Neuronal stem cell (in vitro differentiated cells): ENCODE data around the gene ITPRIPL2.
A peak's percentile ranks its signal among the peaks of the same experiment; 100 is the strongest.

Experiments used
- DNase-seq: peaks from one replicate; pipeline ENCODE4 v3.0.0-alpha.2; 2013; ENCODE audit warnings: low spot score
- H2AFZ ChIP-seq: one replicate; pipeline ENCODE4 v1.6.1; 2013; ENCODE audit warnings: mild to moderate bottlenecking, low read length, inconsistent platforms
- H2AK5ac ChIP-seq: 2 replicates; pipeline ENCODE4 v1.6.1; 2013; ENCODE audit warnings: low read depth, mild to moderate bottlenecking, inconsistent platforms, low read length, moderate library complexity, mixed read lengths
- H2BK120ac ChIP-seq: 2 replicates; pipeline ENCODE4 v1.6.1; 2013; ENCODE audit warnings: low read depth, mild to moderate bottlenecking, inconsistent platforms, low read length, moderate library complexity, mixed read lengths
- H2BK12ac ChIP-seq: one replicate; pipeline ENCODE4 v1.6.1; 2013; ENCODE audit warnings: low read length, inconsistent platforms
- H2BK15ac ChIP-seq: 2 replicates; pipeline ENCODE4 v1.6.1; 2013; ENCODE audit warnings: mild to moderate bottlenecking, low read length, inconsistent platforms, mixed read lengths
- H2BK5ac ChIP-seq: one replicate; pipeline ENCODE4 v1.6.1; 2013; ENCODE audit warnings: inconsistent platforms, mild to moderate bottlenecking, low read length, moderate library complexity
- H3K14ac ChIP-seq: one replicate; pipeline ENCODE4 v1.6.1; 2013; ENCODE audit warnings: low read length, inconsistent platforms
- H3K18ac ChIP-seq: 2 replicates; pipeline ENCODE4 v1.6.1; 2013; ENCODE audit warnings: low read length, inconsistent platforms
- H3K23ac ChIP-seq: 2 replicates; pipeline ENCODE4 v1.6.1; 2013; ENCODE audit warnings: low read depth, mild to moderate bottlenecking, mixed read lengths, low read length, inconsistent platforms; ENCODE audit not compliant: poor library complexity
- H3K27ac ChIP-seq: replicated peaks from 3 replicates; pipeline ENCODE4 v1.5.1; 2013; ENCODE audit warnings: low read length, inconsistent platforms
- H3K27me3 ChIP-seq, 3 experiments: 2 replicates each; pipeline ENCODE4 v1.6.1; 2013; ENCODE audit warnings: low read length in 3 of 3, mild to moderate bottlenecking in 2 of 3, inconsistent platforms in 1 of 3, low read depth in 1 of 3, mixed read lengths in 1 of 3, moderate library complexity in 1 of 3; ENCODE audit not compliant: control insufficient read depth in 3 of 3, insufficient read depth in 3 of 3
- H3K36me3 ChIP-seq, 2 donors: replicated peaks in 1 of 2; 2 replicates each; pipeline ENCODE4 v1.6.1; 2013; ENCODE audit warnings: low read length in 2 of 2; ENCODE audit not compliant: control insufficient read depth in 2 of 2, insufficient read depth in 2 of 2
- H3K4ac ChIP-seq: 2 replicates; pipeline ENCODE4 v1.6.1; 2013; ENCODE audit warnings: inconsistent platforms, mild to moderate bottlenecking, low read length, moderate library complexity
- H3K4me1 ChIP-seq, 2 donors: 1 replicate in 1 of 2; 2 replicates in 1 of 2; pipeline ENCODE4 v1.6.1; 2013; ENCODE audit warnings: low read length in 2 of 2, low read depth in 1 of 2; ENCODE audit not compliant: control insufficient read depth in 2 of 2, insufficient read depth in 1 of 2
- H3K4me2 ChIP-seq: one replicate; pipeline ENCODE4 v1.6.1; 2013; ENCODE audit warnings: mild to moderate bottlenecking, low read length, inconsistent platforms; ENCODE audit not compliant: insufficient read depth, poor library complexity, severe bottlenecking
- H3K4me3 ChIP-seq, 2 donors: 2 replicates each; pipeline ENCODE4 v1.5.1; 2013; ENCODE audit warnings: low read length in 2 of 2, mild to moderate bottlenecking in 2 of 2, inconsistent platforms in 1 of 2, moderate library complexity in 1 of 2
- H3K79me1 ChIP-seq: one replicate; pipeline ENCODE4 v1.6.1; 2013; ENCODE audit warnings: low read depth, mild to moderate bottlenecking, inconsistent platforms, low read length, moderate library complexity
- H3K9ac ChIP-seq: one replicate; pipeline ENCODE4 v1.6.1; 2013; ENCODE audit warnings: mild to moderate bottlenecking, low read depth, low read length, inconsistent platforms; ENCODE audit not compliant: poor library complexity
- H3K9me3 ChIP-seq, 2 donors: replicated peaks in 1 of 2; 2 replicates each; pipeline versions ENCODE3 to v1.6.1; 2013; ENCODE audit warnings: low read length in 2 of 2, mild to moderate bottlenecking in 2 of 2, inconsistent platforms in 1 of 2, low read depth in 1 of 2, mixed read lengths in 1 of 2, moderate library complexity in 1 of 2; ENCODE audit not compliant: control insufficient read depth in 2 of 2, insufficient read depth in 1 of 2
- H4K8ac ChIP-seq: one replicate; pipeline ENCODE4 v1.6.1; 2013; ENCODE audit warnings: low read depth, mild to moderate bottlenecking, inconsistent platforms, low read length, moderate library complexity
- H4K91ac ChIP-seq: one replicate; pipeline ENCODE4 v1.6.1; 2013; ENCODE audit warnings: low read length, low read depth, mild to moderate bottlenecking, inconsistent platforms; ENCODE audit not compliant: poor library complexity
- WGBS, 2 donors: extraction: QIAGEN DNeasy Blood & Tissue Kit; methylation state at CpG; one replicate each; pipeline ENCODE4 v1.1.7; 2013; ENCODE audit warnings: missing lambda C conversion rate in 2 of 2, mixed read lengths in 1 of 2; ENCODE audit not compliant: insufficient read length in 2 of 2, insufficient replicate concordance in 1 of 2; ENCODE audit errors: extremely low coverage in 2 of 2; 5-methylcytosine and 5-hydroxymethylcytosine counted together

Gene ITPRIPL2

DNA sequence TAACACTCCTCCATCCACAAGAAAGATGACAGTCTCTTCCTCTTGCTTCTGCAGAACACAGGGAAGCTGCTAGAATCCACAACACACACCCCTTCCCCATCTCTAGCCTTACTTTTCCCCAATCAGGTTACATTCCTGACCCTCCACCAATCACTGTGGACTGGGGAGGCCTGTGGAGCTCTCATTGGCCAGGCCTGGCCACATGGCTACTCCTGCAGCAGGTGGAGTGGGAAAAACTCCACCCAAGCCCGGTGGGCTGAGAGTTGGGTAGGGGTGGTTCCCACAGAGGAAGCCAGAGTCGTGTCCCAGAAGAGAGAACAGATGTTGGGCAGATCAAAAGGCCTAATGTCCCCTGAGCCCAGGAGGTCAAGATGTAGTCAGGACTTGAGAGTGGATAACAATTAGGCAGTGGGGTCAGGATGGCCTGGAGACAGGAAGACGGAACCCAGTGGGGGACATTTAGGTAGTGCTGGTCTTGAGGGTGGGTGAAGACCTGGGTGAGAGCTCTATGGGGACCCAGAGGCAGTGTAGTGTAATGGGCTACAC, 24.3 kb upstream of the ITPRIPL2 start:
- Histone ChIP-seq H3K4me1 (peaks cover 0 to 2% of the 10 kb centered on the region in 2 donors), H3K27me3 (peaks cover 0 to 9% (median 8%) of the 10 kb centered on the region in 3 experiments), H3K27ac (no peak overlapping the region), H4K91ac (no peak overlapping the region), H2AK5ac (no peak overlapping the region), H2BK5ac (peak overlapping the region; percentile 17), H3K23ac (no peak overlapping the region), H2BK12ac (peak overlapping the region; percentile 6), H2AFZ (peak overlapping the region; percentile 29), H3K9me3 (no peaks in the 10 kb centered on the region), H3K4me2 (no peak overlapping the region), H3K4ac (peak overlapping the region; percentile 71), H2BK15ac (peak overlapping the region; percentile 54), H3K36me3 (no peaks in the 10 kb centered on the region), H3K9ac (no peak overlapping the region), H3K14ac (peak overlapping the region; percentile 17), H3K79me1 (no peaks in the 10 kb centered on the region), H3K18ac (no peak overlapping the region), H3K4me3 (no peak overlapping the region), H2BK120ac (no peak overlapping the region), H4K8ac (no peak overlapping the region)
- no CpG with 5 or more reads among the region's 3 CpGs for WGBS, 2 donors
- DNase-seq = no peak

DNA sequence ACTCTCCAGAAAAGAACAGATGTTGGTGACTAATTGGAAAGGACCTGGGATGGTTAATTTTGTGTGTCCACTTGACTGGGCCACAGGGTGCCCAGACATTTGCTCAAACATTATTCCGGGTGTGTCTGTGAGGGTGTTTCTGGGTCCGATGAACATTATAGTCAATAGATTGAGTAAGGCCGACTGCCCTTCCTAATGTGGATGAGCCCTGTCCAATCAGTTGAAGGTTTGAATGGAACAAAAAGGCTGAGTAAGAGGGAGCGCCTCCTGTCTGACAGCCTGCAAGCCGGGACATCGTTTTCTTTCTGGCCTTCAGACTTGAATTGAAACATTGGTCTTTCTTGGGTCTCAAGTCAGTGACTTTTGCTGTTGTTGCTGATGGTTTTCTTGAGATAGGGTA, 22.8 kb upstream of the ITPRIPL2 start:
- Histone ChIP-seq H3K9ac (no peak overlapping the region), H3K4me1 (peaks cover 0 to 2% of the 10 kb centered on the region in 2 donors), H3K4ac (no peak overlapping the region), H3K9me3 (no peaks in the 10 kb centered on the region), H2BK120ac (no peak overlapping the region), H4K91ac (no peak overlapping the region), H3K18ac (no peak overlapping the region), H3K23ac (no peak overlapping the region), H3K36me3 (no peaks in the 10 kb centered on the region), H4K8ac (no peak overlapping the region), H3K27ac (no peak overlapping the region), H2BK5ac (no peak overlapping the region), H3K14ac (no peak overlapping the region), H2AFZ (no peak overlapping the region), H2BK15ac (no peak overlapping the region), H3K79me1 (no peaks in the 10 kb centered on the region), H3K4me2 (no peak overlapping the region), H3K4me3 (no peak overlapping the region), H2BK12ac (no peak overlapping the region), H2AK5ac (no peak overlapping the region), H3K27me3 (peaks cover 0 to 4% (median 3%) of the 10 kb centered on the region in 3 experiments)
- no peak for DNase-seq
- no CpG with 5 or more reads among the region's 6 CpGs for WGBS, 2 donors

DNA sequence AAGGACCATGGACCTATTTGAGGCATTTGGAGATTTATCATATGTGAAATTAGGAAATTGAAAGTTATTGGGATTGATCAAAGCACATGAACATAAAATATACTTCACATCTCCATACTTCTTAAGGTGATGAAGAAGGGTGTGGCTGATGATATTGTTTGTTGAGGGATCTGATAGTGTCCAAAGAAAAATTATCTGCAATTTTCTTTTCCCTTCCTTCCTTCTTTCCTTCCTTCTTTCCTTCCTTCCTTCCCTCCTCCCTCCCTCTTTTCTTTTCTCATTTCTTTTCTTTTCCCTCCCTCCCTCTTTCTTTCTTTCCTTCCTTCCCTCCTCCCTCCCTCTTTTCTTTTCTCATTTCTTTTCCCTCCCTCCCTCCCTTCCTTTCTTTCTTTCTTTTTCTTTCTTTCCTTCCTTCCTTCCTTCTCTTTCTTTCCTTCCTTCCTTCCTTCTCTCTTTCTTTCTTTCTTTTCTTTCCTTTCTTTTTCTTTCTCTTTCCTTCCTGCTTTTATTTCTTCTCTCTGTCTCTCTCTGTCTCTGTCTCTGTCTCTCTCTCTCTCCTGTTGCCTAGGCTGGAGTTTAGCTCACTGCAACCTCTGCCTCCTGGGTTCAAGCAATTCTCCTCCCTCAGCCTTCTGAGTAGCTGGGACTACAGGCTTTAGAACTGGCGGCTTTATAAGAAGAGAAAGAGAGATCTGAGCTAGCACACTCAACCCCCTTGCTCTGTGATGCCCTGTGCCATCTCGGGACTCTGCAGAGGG, 20.9 kb upstream of the ITPRIPL2 start:
- Histone ChIP-seq H2BK120ac (no peak overlapping the region), H3K18ac (no peak overlapping the region), H2BK12ac (no peak overlapping the region), H4K91ac (no peak overlapping the region), H3K36me3 (no peaks in the 10 kb centered on the region), H2BK15ac (no peak overlapping the region), H3K4me3 (no peak overlapping the region), H2AFZ (no peak overlapping the region), H3K9me3 (no peaks in the 10 kb centered on the region), H3K23ac (no peak overlapping the region), H3K9ac (no peak overlapping the region), H2AK5ac (no peak overlapping the region), H2BK5ac (no peak overlapping the region), H3K4me1 (no peaks in the 10 kb centered on the region), H4K8ac (no peak overlapping the region), H3K27me3 (no peaks in the 10 kb centered on the region), H3K14ac (no peak overlapping the region), H3K4ac (no peak overlapping the region), H3K27ac (no peak overlapping the region), H3K79me1 (no peaks in the 10 kb centered on the region), H3K4me2 (no peak overlapping the region)
- WGBS, 2 donors = no CpG with 5 or more reads among the region's 2 CpGs
- DNase-seq = no peak

DNA sequence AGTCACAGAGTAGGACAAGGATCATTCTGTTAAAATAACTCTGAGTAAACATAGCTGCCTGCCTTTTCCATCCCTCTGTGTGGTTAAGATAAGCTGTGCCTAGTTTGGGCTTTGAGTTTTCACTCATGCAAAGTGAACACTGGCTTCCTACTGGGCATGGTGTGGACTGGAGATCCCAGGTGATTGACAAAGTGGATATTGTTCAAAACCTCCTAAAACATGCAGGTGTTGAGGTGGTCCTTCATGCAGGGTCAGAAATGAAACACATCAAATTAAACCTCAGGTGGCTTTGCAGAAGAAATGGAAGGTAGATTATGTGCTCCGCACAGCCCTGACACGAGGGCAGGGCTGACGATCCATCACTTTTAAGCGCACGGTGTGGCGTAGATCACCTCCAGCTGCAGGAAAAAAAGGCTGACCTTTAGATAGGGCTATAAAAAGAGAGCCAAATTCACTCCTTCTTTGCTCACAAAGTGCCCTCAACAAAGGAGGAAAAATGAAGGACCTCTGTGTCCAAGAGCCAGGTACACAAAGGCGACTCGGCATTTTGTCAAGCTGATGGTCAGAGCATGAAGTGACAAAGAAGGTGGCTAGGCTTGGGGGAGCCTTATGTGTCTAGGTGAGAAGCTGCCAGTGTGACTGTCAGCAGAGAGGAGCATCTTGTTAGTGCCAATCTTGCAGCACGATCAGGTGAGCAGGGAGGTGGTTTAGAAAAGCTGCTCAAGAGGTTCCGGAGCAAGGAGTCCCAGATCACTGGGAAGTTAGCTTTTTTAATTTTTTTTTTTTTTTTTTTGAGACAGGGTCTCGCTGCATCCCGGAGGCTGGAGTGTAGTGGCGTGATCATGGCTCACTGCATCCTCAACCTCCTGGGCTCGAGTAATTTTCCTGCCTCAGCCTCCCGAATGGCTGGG, 19.9 kb upstream of the ITPRIPL2 start:
- Histone ChIP-seq H3K27me3 (no peaks in the 10 kb centered on the region), H3K4me2 (no peak overlapping the region), H2AK5ac (no peak overlapping the region), H3K9me3 (peaks cover 0 to 1% of the 10 kb centered on the region in 2 donors), H3K4ac (no peak overlapping the region), H3K4me3 (no peak overlapping the region), H4K91ac (no peak overlapping the region), H3K4me1 (no peaks in the 10 kb centered on the region), H3K23ac (no peak overlapping the region), H3K36me3 (no peaks in the 10 kb centered on the region), H3K79me1 (no peaks in the 10 kb centered on the region), H2BK15ac (no peak overlapping the region), H3K18ac (no peak overlapping the region), H3K27ac (no peak overlapping the region), H4K8ac (no peak overlapping the region), H2BK5ac (no peak overlapping the region), H2AFZ (no peak overlapping the region), H2BK12ac (no peak overlapping the region), H2BK120ac (no peak overlapping the region), H3K14ac (no peak overlapping the region), H3K9ac (no peak overlapping the region)
- no CpG with 5 or more reads among the region's 15 CpGs for WGBS, 2 donors
- DNase-seq = no peak
